ENCODE results near the gene ANGPTL2. TPM values are rescaled to one million over a fixed set of nuclear protein-coding genes. Genes with fewer than 3 reads are reported as not detected.

The ANGPTL2 gene
- total and polyA plus RNA-seq, 7 donors, result 8.9 to 208 (median 15.0) TPM

DNA sequence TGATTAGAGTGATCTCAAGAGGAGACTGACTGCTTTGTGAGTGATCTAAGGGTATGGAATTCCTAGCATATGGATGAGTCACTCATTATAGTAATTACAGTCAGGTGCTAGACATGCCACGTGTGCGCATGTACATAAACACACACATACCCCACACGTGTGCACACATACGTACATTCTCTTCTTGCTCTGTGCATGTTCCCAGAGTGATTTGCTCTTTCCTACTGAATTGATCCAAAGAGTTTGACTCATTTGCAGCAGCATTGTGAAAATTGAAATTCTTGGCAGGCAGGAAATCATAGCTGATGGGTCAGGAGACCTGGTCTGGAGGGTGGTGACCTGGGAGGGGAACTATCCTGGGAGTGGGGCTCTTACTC, 63.8 kb downstream of the ANGPTL2 start:
- Histone ChIP-seq H3K27ac (peak overlapping the region; percentile 63), H3K27me3 (ENCODE audit: insufficient read depth in 3 of 3, low read length in 2 of 3) (no peaks in the 10 kb centered on the region), H3K4me3 (no peak overlapping the region), H3K36me3 (ENCODE audit: insufficient read depth in 1 of 2, low read depth in 1 of 2) (no peaks in the 10 kb centered on the region), H3K4me1 (peaks cover 35% of the 10 kb centered on the region), H3K9me3 (no peaks in the 10 kb centered on the region)
- ATAC-seq, result no peak
- no peak for TF ChIP-seq CTCF (IDR thresholded peaks at IDR 0.05)
- DNase-seq, result no peak
- 70 to 89% (median 72%) methylated on average over 4 of the region's 4 CpGs for WGBS, 3 donors
- intact Hi-C loops (cut with DNase I), result loop anchor here in 1 of 2 donors (5.0 kb wide), 2 partner anchors 64 to 91 kb away; partner anchors contain the start of gene ANGPTL2

GRCh38 chr9:127058011-127058644, 64.3 kb downstream of the ANGPTL2 start:
- intact Hi-C loops (cut with DNase I), result loop anchor here in 1 of 2 donors (5.0 kb wide), 2 partner anchors 64 to 91 kb away; partner anchors contain the start of gene ANGPTL2
- no peaks in the 10 kb centered on the region for H3K9me3 ChIP-seq
- H3K4me1 ChIP-seq, result peaks cover 40% of the 10 kb centered on the region
- DNase-seq (peak; percentile 43 to 76), ATAC-seq (peak; percentile 77 to 89 (median 88))
- H3K27me3 ChIP-seq (ENCODE audit: insufficient read depth in 3 of 3, low read length in 2 of 3), result no peaks in the 10 kb centered on the region
- no peak overlapping the region for H3K4me3 ChIP-seq
- WGBS, 3 donors, result 25 to 40% (median 34%) methylated on average over 7 of the region's 7 CpGs
- H3K27ac ChIP-seq, result peak overlapping the region; percentile 63
- no peaks in the 10 kb centered on the region for H3K36me3 ChIP-seq (ENCODE audit: insufficient read depth in 1 of 2, low read depth in 1 of 2)
- no peak for TF ChIP-seq CTCF (IDR thresholded peaks at IDR 0.05)

DNA sequence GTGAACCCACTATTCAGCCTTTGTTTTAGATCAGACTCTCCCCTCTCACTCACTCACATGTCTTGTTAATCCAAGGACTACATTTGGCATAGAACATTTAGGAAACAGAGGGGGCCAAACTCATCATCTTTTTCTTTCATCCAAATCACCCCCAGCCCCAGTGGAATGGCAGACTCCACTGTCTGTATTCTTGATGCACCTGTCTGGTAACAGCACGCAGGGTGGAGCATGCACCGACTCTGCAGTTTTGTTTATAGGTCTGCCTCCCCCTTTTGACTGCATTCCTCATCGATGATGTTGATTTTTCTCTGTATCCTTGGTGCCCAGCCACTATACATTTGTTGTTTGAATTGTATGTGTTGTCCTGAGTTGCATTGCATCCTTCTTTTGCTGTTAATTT, 66.0 kb downstream of the ANGPTL2 start:
- no peaks in the 10 kb centered on the region for H3K27me3 ChIP-seq (ENCODE audit: insufficient read depth in 3 of 3, low read length in 2 of 3)
- H3K4me3 ChIP-seq, result no peak overlapping the region
- no peak for ATAC-seq
- no peak for TF ChIP-seq CTCF (IDR thresholded peaks at IDR 0.05)
- intact Hi-C loops (cut with DNase I), result loop anchor here in 1 of 2 donors (5.0 kb wide), 2 partner anchors 66 to 89 kb away; partner anchors contain the start of gene ANGPTL2
- WGBS, 3 donors, result 71 to 78% (median 76%) methylated on average over 3 of the region's 3 CpGs
- H3K9me3 ChIP-seq, result no peaks in the 10 kb centered on the region
- peaks cover 51% of the 10 kb centered on the region for H3K4me1 ChIP-seq
- H3K36me3 ChIP-seq (ENCODE audit: insufficient read depth in 1 of 2, low read depth in 1 of 2), result no peaks in the 10 kb centered on the region
- H3K27ac ChIP-seq, result no peak overlapping the region
- DNase-seq, result no peak

- Histone ChIP-seq H3K27ac (no peak overlapping the region), H3K27me3 (ENCODE audit: insufficient read depth in 3 of 3, low read length in 2 of 3) (no peaks in the 10 kb centered on the region), H3K4me1 (peaks cover 51% of the 10 kb centered on the region), H3K4me3 (no peak overlapping the region), H3K36me3 (ENCODE audit: insufficient read depth in 1 of 2, low read depth in 1 of 2) (no peaks in the 10 kb centered on the region), H3K9me3 (no peaks in the 10 kb centered on the region)
- intact Hi-C loops (cut with DNase I), result loop anchor here in 1 of 2 donors (5.0 kb wide), 2 partner anchors 66 to 89 kb away; partner anchors contain the start of gene ANGPTL2
- DNase-seq, result no peak
- TF ChIP-seq CTCF (IDR thresholded peaks at IDR 0.05), result no peak
- peak in 3 of 4 donors; percentile 12 to 67 (median 61) for ATAC-seq
Measured at GRCh38 chr9:127055745-127056402, 66.6 kb downstream of the ANGPTL2 start.

All from psoas muscle (tissue), 8 donors.